DMS153 (cell line): ENCODE results near the gene AKIRIN1.
"Not testable (repeated sequence)": the region's sequence is repeated elsewhere in the genome, so short reads cannot be mapped to it uniquely, and the experiment has no call there.

ENCODE experiments used
- DNase-seq: peaks from one replicate; lab custom pipeline; 2025; lab: John Stamatoyannopoulos, UW

The AKIRIN1 gene

GRCh38 chr1:38994196-38994595 lies 3.1 kb downstream of the AKIRIN1 start:
- DNase-seq, result no peak

- no peak for DNase-seq
Measured at GRCh38 chr1:38997034-38997900, 6.2 kb downstream of the AKIRIN1 start.

GRCh38 chr1:38997901-38998190 lies 6.8 kb downstream of the AKIRIN1 start:
- DNase-seq, result no peak

- DNase-seq, result no peak
Measured at GRCh38 chr1:39001516-39002421, 10.7 kb downstream of the AKIRIN1 start.

GRCh38 chr1:39003281-39003680 lies 12.2 kb downstream of the AKIRIN1 start:
- no peak for DNase-seq

GRCh38 chr1:39003794-39004193 lies 12.7 kb downstream of the AKIRIN1 start:
- DNase-seq, result no peak

- no peak for DNase-seq
Measured at GRCh38 chr1:39006287-39006686, 15.2 kb downstream of the AKIRIN1 start.

- no peak for DNase-seq
Measured at GRCh38 chr1:39006726-39007645, 15.9 kb downstream of the AKIRIN1 start.

- DNase-seq, result not testable (repeated sequence)
Measured at GRCh38 chr1:39014956-39015355, 23.9 kb downstream of the AKIRIN1 start.

GRCh38 chr1:39016604-39017171 lies 25.6 kb downstream of the AKIRIN1 start:
- no peak for DNase-seq

- no peak for DNase-seq
Measured at GRCh38 chr1:39017266-39017665, 26.2 kb downstream of the AKIRIN1 start.

- not testable (repeated sequence) for DNase-seq
Measured at GRCh38 chr1:39020494-39020893, 29.4 kb downstream of the AKIRIN1 start.

GRCh38 chr1:39021426-39021825 lies 30.4 kb downstream of the AKIRIN1 start:
- DNase-seq, result no peak

- DNase-seq, result no peak
Measured at GRCh38 chr1:39023140-39023539, 32.1 kb downstream of the AKIRIN1 start.

- peak; percentile 84 for DNase-seq
Measured at GRCh38 chr1:39026051-39026865, 35.2 kb downstream of the AKIRIN1 start, which contains the start of gene NDUFS5. NDUFS5 (plus strand) TSS chr1:39026350; CDS start chr1:39028725, 2,375 bp downstream.

- no peak for DNase-seq
Measured at GRCh38 chr1:39026866-39027507, 35.9 kb downstream of the AKIRIN1 start.

GRCh38 chr1:39034114-39034654 lies 43.1 kb downstream of the AKIRIN1 start:
- no peak for DNase-seq

- DNase-seq, result no peak
Measured at GRCh38 chr1:39036678-39037077, 45.6 kb downstream of the AKIRIN1 start.

GRCh38 chr1:39043513-39043912 lies 52.4 kb downstream of the AKIRIN1 start:
- DNase-seq, result no peak

GRCh38 chr1:39044762-39045161 lies 53.7 kb downstream of the AKIRIN1 start:
- DNase-seq, result no peak
